Subcutaneous abdominal adipose tissue (tissue), 5 donors: ENCODE results near the gene PI4KA.

Source experiments
- H3K27ac ChIP-seq: one replicate; pipeline ENCODE4 v1.7.0; 2013; ENCODE audit warnings: low read depth, mild to moderate bottlenecking, inconsistent platforms, low read length, moderate library complexity
- H3K27me3 ChIP-seq, 5 donors: one replicate each; pipeline ENCODE4 v1.7.0; 2013; ENCODE audit warnings: low read length in 5 of 5, inconsistent platforms in 1 of 5; ENCODE audit not compliant: control insufficient read depth in 5 of 5, insufficient read depth in 4 of 5
- H3K36me3 ChIP-seq, 5 donors: one replicate each; pipeline ENCODE4 v1.7.0; 2013; ENCODE audit warnings: low read length in 5 of 5; ENCODE audit not compliant: control insufficient read depth in 5 of 5, insufficient read depth in 5 of 5
- H3K4me1 ChIP-seq, 5 donors: one replicate each; pipeline ENCODE4 v1.7.0; 2013; ENCODE audit warnings: low read length in 5 of 5, mild to moderate bottlenecking in 3 of 5, moderate library complexity in 1 of 5; ENCODE audit not compliant: control insufficient read depth in 5 of 5, insufficient read depth in 5 of 5
- H3K4me3 ChIP-seq, 5 donors: one replicate each; pipeline ENCODE4 v1.7.0; 2013; ENCODE audit warnings: low read length in 5 of 5, low read depth in 1 of 5
- H3K9ac ChIP-seq, 5 donors: one replicate each; pipeline ENCODE4 v1.7.0; 2013; ENCODE audit warnings: low read length in 5 of 5, mild to moderate bottlenecking in 4 of 5, moderate library complexity in 3 of 5
- H3K9me3 ChIP-seq, 5 donors: one replicate each; pipeline ENCODE4 v1.7.0; 2013; ENCODE audit warnings: low read length in 5 of 5; ENCODE audit not compliant: control insufficient read depth in 5 of 5
- donor health status: healthy.
- donor health status: healthy.
- donor health status: healthy.
- donor health status: healthy.
- donor health status: healthy.

Gene PI4KA

DNA sequence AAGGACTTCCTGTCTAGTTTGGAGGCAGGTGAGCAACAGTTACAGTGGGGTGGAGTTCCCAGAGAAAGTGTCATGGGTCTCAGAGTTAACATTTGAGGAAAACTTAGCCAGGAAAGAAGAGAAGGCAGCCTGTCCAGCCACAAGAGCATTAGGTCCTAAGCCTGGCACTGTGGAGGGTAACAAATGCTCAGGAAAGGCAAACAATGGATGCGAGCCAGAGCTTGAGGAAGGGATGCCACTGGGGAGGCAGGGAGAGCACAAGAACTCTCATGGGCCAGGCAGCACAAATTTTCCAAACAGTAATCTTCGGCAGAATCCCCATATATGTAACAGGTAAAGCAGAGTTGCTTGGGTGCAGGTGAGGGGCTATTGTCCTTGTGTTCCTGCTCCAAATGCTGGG, 92.7 kb downstream of the PI4KA start:
- Histone ChIP-seq H3K27me3 (no peaks in the 10 kb centered on the region), H3K9me3 (no peaks in the 10 kb centered on the region), H3K4me1 (peaks cover 0 to 6% (median 0%) of the 10 kb centered on the region in 5 donors), H3K9ac (no peak overlapping the region), H3K27ac (no peak overlapping the region), H3K36me3 (peaks cover 12 to 55% (median 45%) of the 10 kb centered on the region in 5 donors), H3K4me3 (no peak overlapping the region)

DNA sequence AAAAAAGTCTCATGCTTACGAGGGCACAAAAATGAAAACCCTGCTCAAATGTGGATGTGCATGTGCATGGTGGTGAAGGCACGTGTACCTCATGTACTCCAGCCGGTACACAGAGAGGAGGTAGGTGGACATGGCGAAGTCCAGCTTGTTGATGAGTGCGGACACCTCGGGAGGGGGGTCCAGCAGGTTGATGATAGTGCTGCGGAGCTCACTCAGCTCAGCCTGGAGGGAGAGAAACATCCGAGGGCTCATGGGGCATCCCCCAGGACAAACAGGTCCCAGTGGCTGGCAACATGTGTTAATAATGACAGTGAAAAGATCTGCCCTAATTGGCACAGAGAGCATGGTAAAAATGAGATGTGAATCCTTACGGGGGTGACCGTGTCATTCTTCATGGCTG, 93.9 kb downstream of the PI4KA start:
- Histone ChIP-seq H3K4me3 (no peak overlapping the region), H3K9ac (no peak overlapping the region), H3K4me1 (peaks cover 0 to 6% (median 0%) of the 10 kb centered on the region in 5 donors), H3K27me3 (no peaks in the 10 kb centered on the region), H3K9me3 (no peaks in the 10 kb centered on the region), H3K27ac (no peak overlapping the region), H3K36me3 (peaks cover 12 to 62% (median 51%) of the 10 kb centered on the region in 5 donors)

DNA sequence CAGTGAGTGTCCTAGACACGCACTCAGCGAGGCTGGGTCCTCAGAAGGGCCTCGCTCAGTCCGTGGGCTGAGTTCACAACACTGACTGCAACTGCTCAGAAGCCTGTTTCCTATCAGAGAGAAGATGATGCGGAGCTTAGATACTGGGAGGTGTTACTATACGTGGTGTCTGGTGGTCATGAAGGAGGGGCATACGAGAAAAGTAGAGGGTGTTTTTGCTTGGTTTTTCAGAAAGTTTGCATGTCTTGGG, 94.2 kb downstream of the PI4KA start:
- Histone ChIP-seq H3K27me3 (no peaks in the 10 kb centered on the region), H3K4me3 (no peak overlapping the region), H3K4me1 (peaks cover 0 to 6% (median 0%) of the 10 kb centered on the region in 5 donors), H3K36me3 (peaks cover 12 to 62% (median 51%) of the 10 kb centered on the region in 5 donors), H3K9ac (no peak overlapping the region), H3K9me3 (no peaks in the 10 kb centered on the region), H3K27ac (no peak overlapping the region)

DNA sequence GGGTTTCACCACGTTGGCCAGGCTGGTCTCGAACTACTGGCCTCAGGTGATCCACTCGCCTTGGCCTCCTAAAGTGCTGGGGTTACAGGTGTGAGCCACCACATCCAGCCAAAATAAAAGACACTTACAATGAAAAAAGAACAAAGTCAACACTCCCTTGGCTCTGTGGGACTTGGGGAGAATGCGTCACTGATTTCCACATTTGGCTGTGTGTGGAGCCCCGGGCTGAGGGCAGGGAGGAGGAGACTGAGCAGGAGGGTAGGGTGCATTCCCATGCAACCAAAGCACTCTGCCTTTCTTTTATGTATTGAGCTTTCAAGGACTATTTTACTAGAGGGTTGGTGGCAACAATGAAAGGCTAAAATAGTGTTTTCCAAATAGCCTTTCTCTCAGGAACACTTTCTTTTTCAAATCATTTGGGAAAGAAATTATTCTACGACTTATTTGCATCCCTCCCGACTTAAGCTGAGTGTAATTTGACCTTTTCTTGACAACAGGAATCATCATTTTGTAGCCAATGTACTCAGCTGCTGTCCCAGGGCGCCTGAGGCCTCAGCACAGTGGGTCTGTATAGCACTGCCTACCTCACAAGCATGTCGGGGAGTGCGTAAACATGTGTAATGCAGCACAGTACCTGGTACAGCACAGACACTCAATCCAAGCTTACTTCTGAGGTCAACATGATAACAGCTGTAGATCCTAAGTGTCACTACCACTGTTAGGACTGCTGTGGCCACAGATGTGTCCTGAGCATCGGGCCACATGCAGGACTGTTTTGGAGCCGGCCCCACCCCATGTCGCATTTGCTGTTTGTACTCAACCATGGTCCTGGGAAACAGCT, 94.8 kb downstream of the PI4KA start:
- Histone ChIP-seq H3K4me1 (peaks cover 0 to 6% (median 0%) of the 10 kb centered on the region in 5 donors), H3K36me3 (peaks cover 12 to 60% (median 51%) of the 10 kb centered on the region in 5 donors), H3K4me3 (no peak overlapping the region), H3K27me3 (no peaks in the 10 kb centered on the region), H3K9me3 (no peaks in the 10 kb centered on the region), H3K9ac (no peak overlapping the region), H3K27ac (no peak overlapping the region)

DNA sequence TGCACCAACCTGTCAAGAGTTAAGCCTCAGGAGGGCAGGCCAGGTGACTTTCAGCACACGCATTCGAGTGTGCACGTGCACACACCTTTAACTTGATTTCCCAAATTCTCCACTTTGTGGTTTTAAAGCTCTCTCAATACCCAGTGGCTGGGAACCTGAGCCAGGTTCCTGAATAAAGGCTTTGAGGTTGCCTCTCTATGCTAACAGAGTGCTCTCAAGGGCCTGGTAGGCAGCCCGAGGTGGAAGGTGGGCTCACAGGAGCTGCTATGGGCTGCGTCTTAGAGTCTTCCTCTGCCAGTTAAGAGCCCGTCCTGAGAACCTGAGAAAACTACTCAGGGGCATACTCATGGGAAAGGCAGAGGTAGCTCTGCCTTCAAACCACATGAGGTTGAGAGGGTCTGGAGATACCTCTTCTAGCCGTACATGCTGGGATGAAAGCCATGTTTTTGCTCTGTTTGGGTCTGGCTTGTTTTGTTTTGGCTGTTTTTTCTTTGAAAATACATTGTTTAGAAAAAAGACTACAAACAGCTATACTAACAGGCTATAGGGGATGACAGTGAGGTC, 96.3 kb downstream of the PI4KA start:
- Histone ChIP-seq H3K4me1 (peaks cover 0 to 6% (median 0%) of the 10 kb centered on the region in 5 donors), H3K27me3 (no peaks in the 10 kb centered on the region), H3K4me3 (no peak overlapping the region), H3K36me3 (peaks cover 12 to 64% (median 51%) of the 10 kb centered on the region in 5 donors), H3K27ac (no peak overlapping the region), H3K9ac (no peak overlapping the region), H3K9me3 (no peaks in the 10 kb centered on the region)

DNA sequence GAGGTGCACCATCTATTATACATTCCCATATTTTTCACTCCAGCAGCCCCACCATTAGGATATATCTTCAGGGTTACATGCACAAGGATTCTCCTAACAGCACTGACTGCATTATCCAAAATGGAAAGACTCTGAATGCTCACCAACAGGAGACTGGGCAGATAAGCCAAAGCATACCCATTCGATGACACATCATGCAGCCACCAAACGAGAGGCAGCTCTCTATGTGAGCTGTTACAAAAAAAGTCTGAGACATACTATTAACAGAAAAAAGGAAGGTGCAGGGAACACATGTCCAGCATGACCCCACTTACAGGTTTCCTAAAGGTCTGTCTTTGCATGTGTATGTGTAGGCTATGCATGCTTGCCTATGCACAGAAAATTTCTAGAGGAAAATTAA, 97.1 kb downstream of the PI4KA start:
- Histone ChIP-seq H3K27ac (no peak overlapping the region), H3K27me3 (no peaks in the 10 kb centered on the region), H3K9me3 (no peaks in the 10 kb centered on the region), H3K36me3 (peaks cover 15 to 70% (median 51%) of the 10 kb centered on the region in 5 donors), H3K4me1 (peaks cover 0 to 6% (median 0%) of the 10 kb centered on the region in 5 donors), H3K4me3 (no peak overlapping the region), H3K9ac (no peak overlapping the region)

DNA sequence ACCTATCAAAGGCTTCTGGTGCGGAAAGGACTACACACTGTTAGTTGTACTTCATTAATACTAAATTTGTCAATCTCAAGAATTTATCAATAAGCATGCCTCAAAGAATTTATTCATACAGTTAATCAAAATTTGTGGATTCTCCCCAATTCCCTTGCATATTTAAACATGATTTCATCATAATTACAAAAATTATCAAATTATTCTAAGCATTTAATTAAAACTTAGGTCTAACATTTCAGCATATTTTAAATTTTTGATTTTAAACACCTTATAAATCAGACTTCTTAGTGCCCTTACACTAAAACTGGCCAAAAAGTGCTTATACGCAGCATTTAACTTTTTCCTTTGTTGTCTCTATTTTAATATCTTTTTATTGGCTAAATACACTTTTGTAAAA, 98.5 kb downstream of the PI4KA start:
- no peaks in the 10 kb centered on the region for H3K9me3 ChIP-seq
- no peak overlapping the region for H3K9ac ChIP-seq
- H3K27me3 ChIP-seq = no peaks in the 10 kb centered on the region
- H3K4me1 ChIP-seq = peaks cover 0 to 6% (median 0%) of the 10 kb centered on the region in 5 donors
- H3K27ac ChIP-seq = no peak overlapping the region
- no peak overlapping the region for H3K4me3 ChIP-seq
- peaks cover 12 to 68% (median 44%) of the 10 kb centered on the region in 5 donors for H3K36me3 ChIP-seq

DNA sequence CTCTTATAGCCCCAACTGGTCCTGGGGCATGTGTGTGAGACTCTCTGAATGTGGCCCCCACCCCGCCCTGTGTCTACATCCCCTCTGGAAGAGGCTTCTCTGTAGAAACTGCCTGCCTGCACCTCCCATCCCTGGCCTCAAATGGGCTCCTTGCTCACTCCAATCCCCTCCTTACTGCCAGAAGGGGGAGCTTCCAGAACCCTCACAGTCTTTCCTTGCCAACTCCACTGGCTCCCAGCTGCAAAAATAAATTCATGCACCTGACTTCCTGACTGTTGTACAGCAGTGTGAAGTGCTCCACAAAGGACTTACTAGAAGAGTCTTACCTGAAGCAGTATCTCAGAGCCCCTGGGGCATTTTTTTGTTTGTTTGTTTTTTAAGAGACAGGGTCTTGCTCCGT, 99.9 kb downstream of the PI4KA start:
- no peaks in the 10 kb centered on the region for H3K27me3 ChIP-seq
- H3K27ac ChIP-seq = no peak overlapping the region
- no peaks in the 10 kb centered on the region for H3K9me3 ChIP-seq
- no peaks in the 10 kb centered on the region for H3K4me1 ChIP-seq
- H3K9ac ChIP-seq = no peak overlapping the region
- H3K36me3 ChIP-seq = peaks cover 12 to 60% (median 31%) of the 10 kb centered on the region in 5 donors
- H3K4me3 ChIP-seq = no peak overlapping the region

DNA sequence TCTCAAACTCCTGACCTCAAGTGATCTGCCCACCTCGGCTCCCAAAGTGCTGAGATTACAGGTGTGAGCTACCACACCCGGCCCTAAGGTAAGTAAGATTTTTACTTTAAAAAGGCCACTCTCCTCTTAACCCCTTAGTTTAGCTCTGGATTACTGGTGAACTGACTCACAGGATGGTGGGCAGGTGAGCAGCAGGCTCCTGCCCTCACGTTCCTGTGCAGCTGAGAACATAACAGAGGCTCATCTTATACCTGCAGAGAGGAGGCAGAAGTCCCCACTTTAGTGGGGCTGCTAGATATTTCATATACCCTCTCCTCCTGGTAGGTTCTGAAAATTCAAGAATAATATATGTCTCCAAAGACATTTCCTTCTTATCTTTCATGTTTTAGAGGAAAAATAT, 101.8 kb downstream of the PI4KA start:
- Histone ChIP-seq H3K36me3 (peaks cover 11 to 62% (median 34%) of the 10 kb centered on the region in 5 donors), H3K4me3 (no peak overlapping the region), H3K27me3 (no peaks in the 10 kb centered on the region), H3K9me3 (no peaks in the 10 kb centered on the region), H3K27ac (no peak overlapping the region), H3K4me1 (no peaks in the 10 kb centered on the region), H3K9ac (no peak overlapping the region)

DNA sequence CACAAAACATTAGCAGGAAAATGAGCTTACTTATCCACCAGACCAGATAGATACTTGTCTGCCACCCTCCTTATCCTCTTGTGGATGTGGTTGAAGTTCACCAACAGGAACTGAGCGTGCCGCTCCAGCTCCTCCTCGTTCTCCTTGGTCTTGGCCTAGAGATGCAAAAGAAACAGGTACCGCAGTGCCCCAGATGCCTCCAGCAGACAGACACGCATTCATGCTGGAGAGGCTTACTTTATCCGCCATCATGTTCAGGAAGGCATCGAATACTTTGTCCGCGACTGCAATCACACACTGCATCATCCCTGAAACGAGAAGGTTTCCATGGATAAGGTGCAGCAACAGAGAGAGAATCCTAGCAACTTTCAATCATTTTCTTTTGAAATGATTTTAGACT, 105.7 kb downstream of the PI4KA start:
- peaks cover 4 to 76% (median 48%) of the 10 kb centered on the region in 5 donors for H3K36me3 ChIP-seq
- no peaks in the 10 kb centered on the region for H3K9me3 ChIP-seq
- no peak overlapping the region for H3K27ac ChIP-seq
- peaks cover 0 to 17% (median 6%) of the 10 kb centered on the region in 5 donors for H3K4me1 ChIP-seq
- H3K27me3 ChIP-seq = no peaks in the 10 kb centered on the region
- H3K9ac ChIP-seq = no peak overlapping the region
- no peak overlapping the region for H3K4me3 ChIP-seq
